Measurements from ENCODE around the gene DMXL2. TPM values are rescaled to one million over a fixed set of nuclear protein-coding genes. Genes with fewer than 3 reads are reported as not detected.
A peak's percentile ranks its signal among the peaks of the same experiment; 100 is the strongest.

The DMXL2 gene
- total RNA-seq, 1 donor from 2014 or later: 6.1 TPM

GRCh38 chr15:51625236-51625635 is 2.7 kb upstream of the DMXL2 start:
- ChIA-PET CTCF (interaction anchor here (0.7 kb wide), 1 partner anchor 25 kb away, joined by 3 read pairs; no protein-coding TSS in a partner anchor), POLR2A (no interaction called here)
- no peaks in the 10 kb centered on the region for H3K36me3 Mint-ChIP-seq (ENCODE audit: low read depth)
- no peak for DNase-seq
- ATAC-seq (ENCODE audit: low read depth): no peak
- peaks cover 37% of the 10 kb centered on the region for H3K4me1 Mint-ChIP-seq
- no peak for TF ChIP-seq CTCF (IDR thresholded peaks at IDR 0.05)
- H3K9me3 Mint-ChIP-seq: no peaks in the 10 kb centered on the region
- intact Hi-C loops (cut with micrococcal nuclease): no loop called here
- H3K27me3 Mint-ChIP-seq: peaks cover 7% of the 10 kb centered on the region
- H3K4me3 Mint-ChIP-seq: no peak overlapping the region
- H3K27ac Mint-ChIP-seq: no peak overlapping the region

- H3K4me3 Mint-ChIP-seq: no peak overlapping the region
- no peak overlapping the region for H3K27ac Mint-ChIP-seq
- no peaks in the 10 kb centered on the region for H3K36me3 Mint-ChIP-seq (ENCODE audit: low read depth)
- no peak for DNase-seq
- intact Hi-C loops (cut with micrococcal nuclease): no loop called here
- peaks cover 7% of the 10 kb centered on the region for H3K27me3 Mint-ChIP-seq
- H3K9me3 Mint-ChIP-seq: no peaks in the 10 kb centered on the region
- H3K4me1 Mint-ChIP-seq: peaks cover 38% of the 10 kb centered on the region
- ATAC-seq (ENCODE audit: low read depth): no peak
- TF ChIP-seq CTCF (IDR thresholded peaks at IDR 0.05): no peak
- ChIA-PET CTCF (no interaction called here), POLR2A (interaction anchor here (0.6 kb wide), 1 partner anchor 16 kb away, joined by 4 read pairs; no protein-coding TSS in a partner anchor)
These were observed 1.5 kb upstream of the DMXL2 start for GRCh38 chr15:51624022-51624421.

GRCh38 chr15:51623386-51623938 is 891 bp upstream of the DMXL2 start:
- no peak for TF ChIP-seq CTCF (IDR thresholded peaks at IDR 0.05)
- ATAC-seq (ENCODE audit: low read depth) (no peak), DNase-seq (no peak)
- ChIA-PET CTCF (interaction anchor here (0.6 to 1.5 kb wide), 2 partner anchors 87 to 153 kb away, joined by 3 to 9 read pairs; no protein-coding TSS in a partner anchor), POLR2A (interaction anchor here (0.6 kb wide), 1 partner anchor 16 kb away, joined by 4 read pairs; no protein-coding TSS in a partner anchor)
- H3K4me3 Mint-ChIP-seq: peak overlapping the region; percentile 87
- peaks cover 7% of the 10 kb centered on the region for H3K27me3 Mint-ChIP-seq
- peak overlapping the region; percentile 19 for H3K27ac Mint-ChIP-seq
- intact Hi-C loops (cut with micrococcal nuclease): no loop called here
- no peaks in the 10 kb centered on the region for H3K36me3 Mint-ChIP-seq (ENCODE audit: low read depth)
- no peaks in the 10 kb centered on the region for H3K9me3 Mint-ChIP-seq
- H3K4me1 Mint-ChIP-seq: peaks cover 38% of the 10 kb centered on the region

- Mint-ChIP-seq H3K27ac (peak overlapping the region; percentile 41), H3K4me1 (peaks cover 38% of the 10 kb centered on the region), H3K36me3 (ENCODE audit: low read depth) (no peaks in the 10 kb centered on the region), H3K27me3 (peaks cover 5% of the 10 kb centered on the region), H3K9me3 (no peaks in the 10 kb centered on the region), H3K4me3 (peak overlapping the region; percentile 87)
- TF ChIP-seq CTCF (IDR thresholded peaks at IDR 0.05): no peak
- ATAC-seq (ENCODE audit: low read depth) (peak; percentile 63), DNase-seq (peak; percentile 44)
- CTCF ChIA-PET: interaction anchor here (1.0 to 3.5 kb wide), 4 partner anchors 28 to 155 kb away, joined by 3 to 12 read pairs (median 6); no protein-coding TSS in a partner anchor
- POLR2A ChIA-PET: no interaction called here
- intact Hi-C loops (cut with micrococcal nuclease): loop anchor here (2.0 kb wide), 1 partner anchor 85 kb away; no protein-coding TSS in a partner anchor
These were observed 501 bp downstream of the DMXL2 start for GRCh38 chr15:51621936-51622603.

GRCh38 chr15:51621155-51621765 is 1.3 kb downstream of the DMXL2 start:
- TF ChIP-seq CTCF (IDR thresholded peaks at IDR 0.05): no peak
- Mint-ChIP-seq H3K27me3 (peaks cover 5% of the 10 kb centered on the region), H3K27ac (no peak overlapping the region)

More at GRCh38 chr15:51621155-51621765, 1.3 kb downstream of the DMXL2 start:
- DNase-seq: no peak
- CTCF ChIA-PET: interaction anchor here (1.0 to 3.5 kb wide), 3 partner anchors 29 to 155 kb away, joined by 3 to 12 read pairs (median 4); no protein-coding TSS in a partner anchor
- Mint-ChIP-seq H3K9me3 (no peaks in the 10 kb centered on the region), H3K4me1 (peaks cover 38% of the 10 kb centered on the region), H3K4me3 (peak overlapping the region; percentile 87), H3K36me3 (ENCODE audit: low read depth) (no peaks in the 10 kb centered on the region)
- intact Hi-C loops (cut with micrococcal nuclease): loop anchor here (2.0 kb wide), 1 partner anchor 84 kb away; no protein-coding TSS in a partner anchor
- POLR2A ChIA-PET: interaction anchor here (0.6 kb wide), 1 partner anchor 285 kb away, joined by 4 read pairs; no protein-coding TSS in a partner anchor
- no peak for ATAC-seq (ENCODE audit: low read depth)
